BE2C (cell line): ENCODE results near the gene DOCK9.

Source experiments
- DNase-seq: peaks from one replicate; pipeline ENCODE4 v3.0.0-alpha.2; 2020
- H3K27me3 ChIP-seq: fragments of 250-450 bp; sonication (Bioruptor Pico); 2 replicates; pipeline ENCODE4 v1.5.1; 2020; ENCODE audit warnings: mild to moderate bottlenecking
- H3K36me3 ChIP-seq: fragments of 250-450 bp; sonication (Bioruptor Pico); 2 replicates; pipeline ENCODE4 v1.5.1; 2020; ENCODE audit warnings: mild to moderate bottlenecking
- H3K4me1 ChIP-seq: fragments of 250-450 bp; sonication (Bioruptor Pico); 2 replicates; pipeline ENCODE4 v1.5.1; 2020
- H3K4me3 ChIP-seq: 2 replicates; pipeline ENCODE4 v1.5.1; 2011; ENCODE audit warnings: low read depth, low read length
- H3K9me3 ChIP-seq: fragments of 250-450 bp; sonication (Bioruptor Pico); 2 replicates; pipeline ENCODE4 v1.5.1; 2020
- TF ChIP-seq, protein P1 (sequence below): IDR thresholded peaks from 2 replicates; pipeline ENCODE4 v1.5.1; 2012; ENCODE audit warnings: mild to moderate bottlenecking, low read depth, low read length

DOCK9 gene

DNA sequence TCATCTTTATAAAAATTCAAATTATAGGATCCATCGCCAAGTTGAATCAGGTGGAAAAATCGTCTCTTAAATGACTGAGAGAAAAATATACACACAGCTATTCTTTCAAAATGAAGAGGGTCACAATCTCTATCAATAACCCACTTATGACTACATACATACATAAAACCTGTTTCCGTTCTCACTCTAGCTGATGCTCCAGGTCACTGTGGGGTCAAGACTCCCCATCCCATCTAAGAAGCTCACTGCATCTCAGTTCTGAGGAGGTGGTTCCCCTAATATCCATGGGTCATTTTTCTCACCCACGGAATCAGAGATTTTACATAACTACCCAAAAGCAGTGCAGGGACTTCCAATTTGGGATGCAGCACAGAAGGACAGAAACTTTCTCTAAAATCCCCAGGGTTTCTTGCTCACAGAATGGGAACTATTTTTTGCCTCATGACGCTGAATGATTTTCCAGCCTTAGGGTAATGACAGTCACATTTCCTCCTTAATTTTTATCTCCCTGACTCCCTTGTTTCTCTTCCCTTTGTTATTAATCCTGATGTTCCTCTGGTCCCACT is 56.8 kb downstream of the DOCK9 start:
- Histone ChIP-seq H3K36me3 (no peaks in the 10 kb centered on the region), H3K27me3 (no peaks in the 10 kb centered on the region; the same call in none of the 2 replicates), H3K4me3 (no peak overlapping the region), H3K9me3 (no peaks in the 10 kb centered on the region), H3K4me1 (no peaks in the 10 kb centered on the region)
- TF ChIP-seq, protein P1, sequence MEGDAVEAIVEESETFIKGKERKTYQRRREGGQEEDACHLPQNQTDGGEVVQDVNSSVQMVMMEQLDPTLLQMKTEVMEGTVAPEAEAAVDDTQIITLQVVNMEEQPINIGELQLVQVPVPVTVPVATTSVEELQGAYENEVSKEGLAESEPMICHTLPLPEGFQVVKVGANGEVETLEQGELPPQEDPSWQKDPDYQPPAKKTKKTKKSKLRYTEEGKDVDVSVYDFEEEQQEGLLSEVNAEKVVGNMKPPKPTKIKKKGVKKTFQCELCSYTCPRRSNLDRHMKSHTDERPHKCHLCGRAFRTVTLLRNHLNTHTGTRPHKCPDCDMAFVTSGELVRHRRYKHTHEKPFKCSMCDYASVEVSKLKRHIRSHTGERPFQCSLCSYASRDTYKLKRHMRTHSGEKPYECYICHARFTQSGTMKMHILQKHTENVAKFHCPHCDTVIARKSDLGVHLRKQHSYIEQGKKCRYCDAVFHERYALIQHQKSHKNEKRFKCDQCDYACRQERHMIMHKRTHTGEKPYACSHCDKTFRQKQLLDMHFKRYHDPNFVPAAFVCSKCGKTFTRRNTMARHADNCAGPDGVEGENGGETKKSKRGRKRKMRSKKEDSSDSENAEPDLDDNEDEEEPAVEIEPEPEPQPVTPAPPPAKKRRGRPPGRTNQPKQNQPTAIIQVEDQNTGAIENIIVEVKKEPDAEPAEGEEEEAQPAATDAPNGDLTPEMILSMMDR, result no peak
- DNase-seq, result no peak

DNA sequence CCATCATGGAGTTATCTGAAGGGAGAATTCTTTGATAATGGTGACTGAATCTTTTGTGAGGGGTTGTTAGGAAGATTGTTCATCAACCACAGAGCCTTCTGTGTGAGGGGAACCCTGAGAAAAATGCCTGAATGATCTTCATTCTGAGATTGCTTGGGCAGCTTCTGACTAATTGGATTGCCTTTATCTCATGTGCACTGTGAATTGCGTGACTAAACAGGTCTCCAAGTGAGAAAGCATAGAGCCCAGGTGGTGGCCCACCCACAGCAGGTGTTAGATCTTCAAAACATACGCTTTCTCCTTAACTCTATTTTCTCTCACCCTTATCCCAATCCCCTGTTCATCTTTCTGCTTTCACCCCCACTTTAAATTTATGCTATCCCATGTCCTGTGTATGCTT is 58.3 kb downstream of the DOCK9 start:
- no peaks in the 10 kb centered on the region for H3K9me3 ChIP-seq
- H3K4me3 ChIP-seq, result no peak overlapping the region
- no peaks in the 10 kb centered on the region for H3K4me1 ChIP-seq
- no peaks in the 10 kb centered on the region for H3K36me3 ChIP-seq
- DNase-seq, result no peak
- no peaks in the 10 kb centered on the region; the same call in none of the 2 replicates for H3K27me3 ChIP-seq
- TF ChIP-seq, protein P1, result no peak

DNA sequence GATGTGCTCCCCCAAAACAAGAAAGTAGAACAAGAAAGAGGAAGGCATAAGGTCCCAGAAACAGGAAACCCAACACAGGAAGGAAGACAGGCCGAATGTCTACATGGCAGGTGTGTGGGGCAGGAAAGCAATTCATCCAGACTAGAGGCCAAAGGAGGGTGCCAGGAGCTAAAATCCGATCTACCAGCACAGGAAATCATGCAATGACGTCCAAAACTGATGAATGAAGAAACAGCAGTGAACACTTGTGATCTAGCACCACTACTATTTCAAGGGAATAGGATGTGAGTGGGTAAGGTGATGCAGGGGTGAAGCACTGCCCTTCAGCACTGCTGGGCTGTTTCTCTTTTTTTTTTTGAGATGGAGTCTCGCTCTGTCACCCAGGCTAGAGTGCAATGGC is 59.1 kb downstream of the DOCK9 start:
- no peaks in the 10 kb centered on the region for H3K36me3 ChIP-seq
- H3K4me3 ChIP-seq, result no peak overlapping the region
- TF ChIP-seq, protein P1, result no peak
- no peak for DNase-seq
- H3K27me3 ChIP-seq, result no peaks in the 10 kb centered on the region; the same call in none of the 2 replicates
- no peaks in the 10 kb centered on the region for H3K4me1 ChIP-seq
- no peaks in the 10 kb centered on the region for H3K9me3 ChIP-seq

DNA sequence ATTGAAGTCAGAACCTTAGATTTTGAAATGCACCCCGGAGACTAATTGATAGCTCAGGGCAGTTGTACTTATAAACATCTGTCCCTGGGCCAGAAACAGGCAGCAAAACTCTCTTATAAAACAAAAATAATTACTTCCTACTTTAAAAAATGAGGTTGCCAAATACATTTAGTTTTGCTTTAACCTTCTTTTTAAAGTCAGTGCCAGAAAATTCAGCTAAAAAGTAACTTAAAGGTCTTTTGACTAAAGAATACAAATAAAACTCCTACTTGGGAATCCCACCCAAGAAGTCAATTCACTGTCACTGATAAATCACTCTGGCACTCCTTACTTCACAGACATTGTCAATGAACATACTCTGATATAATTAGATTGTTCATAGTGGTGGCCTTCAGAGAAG is 60.7 kb downstream of the DOCK9 start:
- no peak for DNase-seq
- no peaks in the 10 kb centered on the region for H3K36me3 ChIP-seq
- H3K4me3 ChIP-seq, result no peak overlapping the region
- TF ChIP-seq, protein P1, result no peak
- H3K4me1 ChIP-seq, result no peaks in the 10 kb centered on the region
- H3K27me3 ChIP-seq, result peaks cover 5% of the 10 kb centered on the region
- no peaks in the 10 kb centered on the region for H3K9me3 ChIP-seq

DNA sequence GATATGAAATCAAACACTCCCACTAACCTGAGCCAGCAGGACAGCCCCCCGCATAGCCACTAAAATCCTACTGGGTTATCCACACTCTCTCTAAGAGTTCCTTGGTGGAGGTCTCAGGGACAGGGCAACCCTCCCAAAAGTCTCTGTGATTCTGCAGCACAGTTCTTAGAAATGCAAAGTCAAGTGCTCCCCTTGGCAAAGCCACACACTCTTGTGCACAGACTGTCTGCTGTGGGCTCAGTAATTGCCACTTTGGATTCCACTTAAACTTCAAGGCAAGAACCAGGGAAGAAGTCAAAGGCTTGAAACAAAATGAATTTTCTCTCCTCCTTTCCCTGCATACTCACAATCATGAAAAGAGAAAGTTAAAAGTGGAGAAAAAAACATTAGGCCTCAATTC is 61.5 kb downstream of the DOCK9 start:
- no peak for DNase-seq
- Histone ChIP-seq H3K27me3 (peaks cover 12% of the 10 kb centered on the region), H3K36me3 (no peaks in the 10 kb centered on the region), H3K4me1 (no peaks in the 10 kb centered on the region), H3K4me3 (no peak overlapping the region), H3K9me3 (no peaks in the 10 kb centered on the region)
- TF ChIP-seq, protein P1, result no peak

DNA sequence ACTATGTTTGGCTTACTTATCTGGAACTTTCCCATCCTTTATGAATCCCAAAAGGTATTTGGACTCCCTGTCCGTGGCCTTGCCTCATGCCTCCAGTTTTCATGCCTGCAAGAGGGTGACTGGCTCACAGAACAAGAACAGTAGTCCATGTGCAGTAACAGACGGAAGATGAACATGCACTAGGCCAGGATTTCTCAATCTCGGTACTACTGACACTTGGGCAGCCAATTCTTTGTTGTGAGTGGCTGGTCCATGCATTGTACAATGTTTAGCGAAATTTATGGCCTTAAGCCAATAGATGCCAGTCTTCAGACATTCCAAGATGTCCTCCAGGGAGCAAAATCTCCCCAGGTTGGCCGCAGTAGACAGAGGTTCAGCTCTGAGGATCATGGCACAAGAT is 61.9 kb downstream of the DOCK9 start:
- Histone ChIP-seq H3K4me3 (no peak overlapping the region), H3K36me3 (no peaks in the 10 kb centered on the region), H3K4me1 (no peaks in the 10 kb centered on the region), H3K9me3 (no peaks in the 10 kb centered on the region), H3K27me3 (peaks cover 16% of the 10 kb centered on the region)
- TF ChIP-seq, protein P1, result no peak
- DNase-seq, result no peak
